Renal cortical epithelial cell (primary cell): ENCODE results near the gene SH3TC2. TPM values are rescaled to one million over a fixed set of nuclear protein-coding genes. Genes with fewer than 3 reads are reported as not detected.

Experiments used
- DNase-seq: peaks from one replicate; pipeline ENCODE4 v3.0.0-alpha.2; 2011; ENCODE audit warnings: low read depth
- total RNA-seq: library from RNA; depleted of rRNA; stranded (reverse); fragments of >200 nt; gene quantifications from 2 replicates; pipeline ENCODE4 v1.2.3, GENCODE V29; 2014

Gene SH3TC2
- total RNA-seq, 1 donor from 2014 or later = 6.4 TPM

- peak; percentile 46 for DNase-seq
Observed at GRCh38 chr5:149001162-149001561, 61.7 kb downstream of the SH3TC2 start.

DNA sequence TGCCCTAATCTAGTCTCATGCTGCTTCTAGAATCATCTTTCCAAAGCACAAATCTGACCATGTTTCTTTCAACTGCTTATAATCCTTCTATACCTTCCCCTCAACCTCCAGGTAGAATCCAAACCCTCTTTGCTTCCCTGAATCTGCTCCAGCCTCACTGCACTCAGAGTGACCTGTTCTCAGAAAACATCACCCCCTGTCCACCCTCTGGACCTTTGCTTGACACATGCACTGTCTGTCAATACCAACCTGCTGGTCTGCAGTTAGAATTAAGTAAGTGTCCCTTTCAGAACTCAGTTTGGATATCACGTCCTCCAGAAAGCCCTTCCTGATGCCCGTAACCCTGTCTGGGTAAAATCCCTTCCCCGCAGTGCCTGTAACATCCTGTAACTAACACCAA is 63.1 kb downstream of the SH3TC2 start:
- DNase-seq = no peak

GRCh38 chr5:148998174-148998797 is 64.6 kb downstream of the SH3TC2 start:
- DNase-seq = peak; percentile 70

DNA sequence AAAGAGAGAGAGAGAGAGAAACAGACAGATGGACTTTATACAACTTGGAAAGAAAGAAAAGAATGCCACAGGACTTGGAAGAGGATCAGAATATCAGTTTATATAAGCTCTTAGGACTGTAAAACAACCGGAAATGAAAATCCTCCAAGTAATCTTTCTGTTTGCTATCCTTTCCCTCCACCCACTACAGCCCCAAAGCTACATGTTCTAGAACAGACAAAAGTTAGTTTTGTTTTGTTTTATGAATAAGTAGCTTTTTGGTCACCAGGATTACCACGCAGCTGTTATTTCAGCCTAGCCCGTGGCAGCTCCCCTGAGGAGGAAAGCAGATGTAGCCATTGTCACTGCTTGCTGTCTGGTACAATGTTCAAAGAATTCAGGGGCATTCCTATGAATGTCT is 66.6 kb downstream of the SH3TC2 start:
- DNase-seq = no peak

DNA sequence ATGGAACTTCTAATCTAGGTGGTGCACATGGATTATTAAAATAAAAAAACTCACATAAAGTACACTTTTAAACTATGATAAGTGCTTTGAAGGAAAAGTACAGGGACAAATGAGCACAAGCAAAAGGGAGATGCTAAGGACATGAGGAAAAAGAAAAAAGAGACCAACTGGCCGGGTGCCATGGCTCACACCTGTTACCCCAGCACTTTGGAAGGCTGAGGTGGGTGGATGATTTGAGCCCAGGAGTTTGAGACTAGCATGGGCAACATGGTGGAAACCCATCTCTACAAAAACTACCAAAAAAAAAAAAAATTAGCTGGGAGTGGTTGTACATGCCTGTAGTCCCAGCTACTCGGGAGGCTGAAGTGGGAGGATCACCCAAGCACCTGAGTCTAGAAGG is 67.1 kb downstream of the SH3TC2 start:
- no peak for DNase-seq

DNA sequence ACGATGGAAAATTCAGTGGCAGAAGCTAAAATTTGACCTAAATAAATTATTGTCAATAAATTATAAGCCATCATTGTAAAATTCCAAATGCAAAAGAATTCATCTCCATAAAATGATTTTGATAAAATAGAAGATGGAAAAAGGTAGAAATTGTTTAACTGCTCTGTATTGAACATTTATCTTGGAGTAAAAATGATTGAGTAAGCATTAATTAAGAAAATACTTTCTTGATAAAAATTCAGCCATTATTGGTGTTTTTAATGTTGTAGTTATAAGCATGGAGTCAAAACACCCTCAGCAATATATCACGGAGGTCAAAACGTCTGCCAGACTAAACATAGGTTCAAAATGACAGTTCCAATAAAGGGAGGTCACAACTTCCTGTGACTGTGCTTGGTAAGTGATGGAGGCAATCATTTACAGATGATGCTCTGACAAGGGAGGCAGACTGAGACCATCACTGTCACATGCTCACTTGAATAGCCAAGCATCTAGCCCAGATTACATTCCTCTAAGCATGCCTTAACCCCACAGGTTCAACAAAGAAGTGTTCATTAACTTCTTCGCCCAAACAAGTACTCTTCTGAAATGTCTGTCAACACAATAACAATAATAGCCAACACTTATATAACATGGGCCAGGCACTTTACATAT is 69.5 kb downstream of the SH3TC2 start:
- peak; percentile 82 for DNase-seq

DNA sequence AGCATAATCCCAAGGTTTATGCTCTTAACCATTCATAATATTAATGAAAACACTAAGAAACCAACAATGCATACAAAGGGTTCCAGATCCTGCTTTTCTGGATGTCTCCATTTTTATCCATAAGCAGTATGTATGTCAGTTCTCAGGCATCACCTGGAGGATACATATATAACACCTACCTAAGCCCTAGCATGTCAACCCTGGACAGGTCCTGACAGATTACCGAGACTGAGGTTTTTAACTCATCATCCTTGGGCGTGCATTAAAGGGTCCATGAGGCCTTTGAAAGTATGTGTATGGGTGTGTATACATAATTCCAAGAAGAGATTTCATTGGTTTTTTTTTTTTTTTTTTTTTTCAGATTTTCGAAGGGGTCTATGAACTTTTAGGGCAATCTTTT is 70.6 kb downstream of the SH3TC2 start:
- no peak for DNase-seq

GRCh38 chr5:148991566-148991965 is 71.3 kb downstream of the SH3TC2 start:
- DNase-seq = peak; percentile 71

GRCh38 chr5:148990817-148991216 is 72.0 kb downstream of the SH3TC2 start:
- no peak for DNase-seq

GRCh38 chr5:148989567-148989966 is 73.3 kb downstream of the SH3TC2 start:
- DNase-seq = no peak

- DNase-seq = no peak
Observed at GRCh38 chr5:148988328-148988727, 74.5 kb downstream of the SH3TC2 start.

DNA sequence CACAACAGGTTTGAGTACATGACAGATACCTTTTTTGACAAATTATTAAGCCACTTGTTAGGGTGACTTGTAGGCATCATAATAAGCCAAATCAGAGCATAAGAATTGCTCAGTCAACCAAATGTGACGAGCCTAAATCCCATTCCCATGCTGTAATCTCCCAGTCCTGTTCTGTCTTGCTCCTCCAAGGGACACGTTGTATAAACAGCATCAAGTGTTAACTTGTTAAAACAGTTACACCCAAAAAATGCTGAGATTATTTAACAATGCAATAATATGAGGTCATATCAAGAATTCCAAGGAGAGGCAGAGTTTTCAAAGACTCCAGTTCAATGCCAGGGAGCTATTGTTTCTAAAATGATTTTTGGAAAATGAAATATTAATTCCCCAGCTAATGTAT is 76.2 kb downstream of the SH3TC2 start:
- DNase-seq = no peak

GRCh38 chr5:148984345-148984744 is 78.5 kb downstream of the SH3TC2 start:
- DNase-seq = peak; percentile 90

DNA sequence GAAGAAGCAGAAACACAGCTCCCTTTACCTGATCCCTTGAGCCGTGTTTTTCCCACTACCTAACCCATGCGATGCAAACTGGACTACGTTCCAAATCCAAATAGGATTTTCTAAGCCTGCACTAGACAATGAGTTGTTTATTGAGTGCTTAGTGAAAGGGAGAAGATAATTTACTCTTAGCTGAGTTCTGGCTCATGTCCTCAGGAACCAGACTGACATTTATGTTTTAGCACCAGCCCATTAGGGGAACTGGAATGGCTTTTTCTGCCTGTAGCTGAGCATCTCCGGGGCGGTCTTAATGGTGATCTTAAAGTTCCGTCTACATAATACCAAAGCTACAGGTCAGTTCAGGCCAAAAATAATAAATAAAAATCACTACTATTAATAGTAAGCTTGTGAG is 81.5 kb downstream of the SH3TC2 start:
- no peak for DNase-seq

DNA sequence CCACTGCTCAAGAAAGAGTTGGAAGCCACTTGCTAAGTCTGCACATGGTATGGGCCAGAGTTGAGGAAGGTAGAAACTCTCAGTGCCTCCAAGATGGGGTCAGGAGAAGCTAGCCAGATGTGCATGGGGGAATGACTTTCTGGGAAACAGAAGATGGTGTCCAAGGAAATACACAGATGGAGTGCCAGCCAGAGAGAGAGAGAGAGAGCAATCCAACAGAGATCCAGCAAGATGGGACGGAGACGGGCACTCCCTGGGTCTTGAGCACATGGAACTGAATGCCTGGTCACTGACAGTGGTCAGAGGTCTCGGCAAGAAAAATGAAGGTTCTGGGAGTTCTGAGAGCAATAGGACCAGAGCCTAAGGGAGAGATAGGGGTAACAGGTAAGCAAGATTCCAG is 82.1 kb downstream of the SH3TC2 start:
- DNase-seq = no peak

DNA sequence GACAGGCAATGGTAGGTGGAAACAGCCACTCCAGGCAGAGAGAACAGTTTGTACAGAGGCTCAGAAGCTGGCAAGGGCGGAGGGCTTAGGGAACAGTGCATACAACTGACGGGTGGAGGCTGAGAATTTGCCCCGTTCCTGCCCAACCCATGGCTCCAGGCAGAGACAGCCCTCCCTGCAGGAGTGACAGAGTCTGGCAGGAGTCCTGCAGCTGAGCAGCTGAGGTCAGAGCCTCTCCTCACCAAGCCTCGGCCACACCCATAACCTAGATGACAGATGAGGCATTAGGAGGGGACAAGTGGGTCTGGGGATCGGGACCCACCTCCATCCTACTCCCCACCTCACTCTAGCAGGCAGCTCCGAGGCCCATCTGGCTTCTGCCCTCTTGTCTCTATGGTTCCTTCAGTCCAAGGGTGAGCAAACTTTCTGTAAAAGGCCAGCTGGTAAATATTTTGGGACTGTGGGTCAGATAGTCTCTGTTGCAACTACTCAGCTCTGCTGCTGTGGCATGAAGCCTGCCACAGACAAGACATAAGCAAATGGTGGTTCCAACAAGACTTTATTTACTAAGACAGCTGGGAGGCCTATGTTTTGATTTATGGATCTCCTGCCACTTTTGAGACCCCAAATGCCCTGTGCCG is 83.7 kb downstream of the SH3TC2 start:
- no peak for DNase-seq

DNA sequence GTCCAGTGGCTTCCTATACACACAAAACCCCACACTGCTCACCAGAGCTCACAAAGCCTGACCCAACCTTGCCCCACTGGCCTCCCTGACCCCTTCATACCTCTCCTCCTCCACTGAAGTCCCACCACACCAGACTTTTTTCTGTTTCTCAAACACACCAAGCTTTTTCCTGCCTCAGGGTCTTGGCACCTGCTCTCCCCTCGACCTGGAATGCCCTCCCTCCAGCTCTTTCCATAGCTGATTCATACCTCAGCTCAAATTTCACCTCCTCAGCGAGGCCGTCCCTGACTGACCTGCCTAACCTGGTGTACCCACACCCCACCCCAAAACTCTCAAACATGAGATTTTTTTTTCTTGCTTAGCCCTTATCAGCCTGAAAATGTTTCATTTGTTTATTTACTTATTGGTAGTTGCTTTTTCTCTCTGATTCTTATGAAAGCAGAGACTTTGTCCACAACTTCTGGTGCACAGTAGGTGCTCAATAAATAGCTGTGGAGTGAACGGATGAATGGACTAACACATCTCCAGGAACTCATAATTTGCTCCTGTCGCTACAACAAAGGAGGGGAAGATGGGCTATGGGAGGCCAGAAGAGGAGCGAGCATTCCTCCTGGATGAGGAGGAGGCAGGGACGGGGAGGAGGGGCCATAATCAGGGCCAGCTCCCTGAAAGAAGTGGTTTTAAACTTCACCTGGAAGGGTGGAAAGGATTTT is 84.3 kb downstream of the SH3TC2 start:
- DNase-seq = peak; percentile 35

DNA sequence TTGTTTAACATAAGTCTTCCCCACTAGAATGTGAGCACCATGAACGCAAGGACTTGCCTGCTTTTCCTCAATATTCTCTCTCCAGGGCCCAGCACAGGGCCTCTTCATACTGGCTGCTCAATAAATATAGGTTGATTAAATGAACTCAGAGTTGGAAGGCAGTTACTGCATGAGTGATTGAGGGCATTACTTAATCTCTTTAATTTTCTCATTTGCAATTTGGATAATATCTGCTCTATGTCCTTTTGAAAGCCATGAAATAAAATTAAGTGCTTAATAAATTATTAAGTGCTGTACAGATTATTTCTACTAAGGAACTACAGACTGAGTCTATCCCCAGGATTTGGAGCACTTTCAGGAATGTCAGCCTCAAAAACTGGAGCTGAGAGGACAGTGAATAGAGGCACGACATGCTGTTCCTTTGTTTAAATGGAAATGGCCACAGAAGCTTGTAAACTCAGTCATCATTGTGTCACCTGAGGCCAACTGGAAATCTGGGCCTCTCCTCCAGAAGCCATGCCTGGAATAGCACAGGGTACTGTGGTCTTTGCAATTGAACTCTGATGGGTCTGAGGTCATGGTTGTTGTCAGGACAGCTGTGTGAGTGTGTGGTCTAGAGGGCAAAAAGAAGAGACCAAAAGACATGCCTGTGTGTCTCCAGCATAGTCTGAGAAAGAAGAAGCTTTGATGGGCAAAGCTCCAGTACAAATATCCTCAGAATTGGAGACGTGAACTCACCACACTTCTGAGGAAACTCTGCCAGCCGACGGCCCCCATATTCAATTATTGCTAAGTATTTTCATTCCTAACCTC is 86.1 kb downstream of the SH3TC2 start:
- DNase-seq = peak; percentile 62

DNA sequence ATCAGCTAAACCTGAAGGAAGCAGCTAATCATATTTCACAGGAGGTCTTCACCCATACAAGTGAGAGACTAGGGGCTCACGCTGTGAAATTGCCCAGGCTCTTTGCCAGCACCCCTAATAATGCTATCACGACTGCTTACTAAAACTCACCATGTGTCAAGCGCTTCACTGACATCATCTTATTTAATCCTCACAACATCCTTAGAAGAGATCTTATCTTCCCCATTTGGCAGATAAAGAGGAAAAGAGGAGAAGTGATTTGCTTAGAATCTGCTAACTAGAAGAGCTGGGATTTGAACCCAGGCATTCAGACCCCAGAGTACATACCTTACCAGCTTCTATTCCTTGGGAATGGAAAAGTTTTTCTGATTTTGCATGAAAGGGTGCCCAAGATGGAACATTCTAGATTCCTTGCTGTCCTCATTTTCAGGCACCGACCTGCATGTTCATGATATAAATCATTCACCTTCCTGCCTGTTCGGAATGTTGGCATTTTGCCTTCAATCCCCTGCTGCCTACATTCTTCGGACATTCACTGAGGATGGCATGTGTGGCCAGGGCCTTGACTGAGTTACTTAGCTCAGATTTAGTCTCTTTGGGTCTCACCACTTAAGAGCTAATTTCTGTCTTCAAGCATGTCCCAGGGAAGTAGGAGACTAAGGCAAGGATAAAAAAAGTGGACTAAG is 88.1 kb downstream of the SH3TC2 start:
- DNase-seq = peak; percentile 90

- DNase-seq = no peak
Observed at GRCh38 chr5:148973455-148973854, 89.4 kb downstream of the SH3TC2 start.

GRCh38 chr5:148972974-148973374 is 89.9 kb downstream of the SH3TC2 start:
- peak; percentile 85 for DNase-seq
